HepG2 (cell line): ENCODE measurements around the gene SLC16A13. TPM values are rescaled to one million over a fixed set of nuclear protein-coding genes. Genes with fewer than 3 reads are reported as not detected.

Experiments
- BATF2 ChIP-seq: sonication (generic); formaldehyde crosslinking; IDR thresholded peaks from 2 replicates; pipeline ENCODE4 v1.8.0; 2022; ENCODE audit warnings: mild to moderate bottlenecking, missing genetic modification reagents, moderate library complexity
- GATAD1 ChIP-seq: IDR thresholded peaks from 2 replicates; pipeline ENCODE4 v1.6.1; 2016; ENCODE audit warnings: missing genetic modification reagents, missing compliant biosample characterization
- GATAD2A ChIP-seq: IDR thresholded peaks from 2 replicates; pipeline ENCODE4 v1.6.1; 2016
- HNF1A ChIP-seq, 2 experiments: sonication (generic) in 1 of 2; formaldehyde crosslinking in 1 of 2; IDR thresholded peaks; 2 replicates each; pipeline versions ENCODE4 v1.4.0 to v1.6.1; 2016 to 2020; ENCODE audit warnings: borderline replicate concordance in 1 of 2, low read depth in 1 of 2, mild to moderate bottlenecking in 1 of 2, missing genetic modification reagents in 1 of 2
- MYC ChIP-seq: sonication (generic); formaldehyde crosslinking; IDR thresholded peaks from 2 replicates; pipeline ENCODE4 v1.9.0; 2021; ENCODE audit warnings: missing genetic modification reagents, borderline replicate concordance
- NFRKB ChIP-seq: fragments of 450-650 bp; IDR thresholded peaks from 2 replicates; pipeline ENCODE4 v1.6.1; 2017
- PCBP2 ChIP-seq: fragments of 200-400 bp; formaldehyde crosslinking; optimal IDR thresholded peaks from 2 replicates; pipeline ENCODE3; 2018; ENCODE audit warnings: low read length, low read depth; ENCODE audit not compliant: poor library complexity, severe bottlenecking
- POGZ ChIP-seq: sonication (generic); formaldehyde crosslinking; IDR thresholded peaks from 2 replicates; pipeline ENCODE4 v1.4.0; 2020; ENCODE audit warnings: mild to moderate bottlenecking, missing genetic modification reagents
- RFXAP ChIP-seq: sonication (generic); formaldehyde crosslinking; IDR thresholded peaks from 2 replicates; pipeline ENCODE4 v1.4.0; 2020; ENCODE audit warnings: missing genetic modification reagents, borderline replicate concordance
- RXRB ChIP-seq: IDR thresholded peaks from 2 replicates; pipeline ENCODE4 v1.6.1; 2016; ENCODE audit warnings: borderline replicate concordance, missing genetic modification reagents, missing compliant biosample characterization
- SATB2 ChIP-seq: sonication (generic); formaldehyde crosslinking; IDR thresholded peaks from 2 replicates; pipeline ENCODE4 v1.5.0; 2020; ENCODE audit warnings: missing genetic modification reagents
- TAF15 ChIP-seq: fragments of 200-400 bp; formaldehyde crosslinking; IDR thresholded peaks from one replicate; pipeline ENCODE4 v1.6.1; 2018; ENCODE audit warnings: mild to moderate bottlenecking, low read depth, low read length; ENCODE audit not compliant: poor library complexity, severe bottlenecking
- ZBTB38 ChIP-seq: sonication (generic); formaldehyde crosslinking; IDR thresholded peaks from 2 replicates; pipeline ENCODE4 v1.5.1; 2020; ENCODE audit warnings: mild to moderate bottlenecking, missing genetic modification reagents
- ZGPAT ChIP-seq: IDR thresholded peaks from 2 replicates; pipeline ENCODE4 v1.6.1; 2016; ENCODE audit warnings: mild to moderate bottlenecking
- ZNF660 ChIP-seq: sonication (generic); formaldehyde crosslinking; IDR thresholded peaks from 2 replicates; pipeline ENCODE4 v1.5.1; 2020; ENCODE audit warnings: mild to moderate bottlenecking, low read depth, missing genetic modification reagents, borderline replicate concordance
- ZNF879 ChIP-seq: sonication (generic); formaldehyde crosslinking; IDR thresholded peaks from 2 replicates; pipeline ENCODE4 v1.8.1; 2023; ENCODE audit warnings: missing genetic modification reagents
- ZSCAN9 ChIP-seq: IDR thresholded peaks from 2 replicates; pipeline ENCODE4 v1.6.1; 2016; ENCODE audit warnings: borderline replicate concordance
- polyA plus RNA-seq, 8 experiments: library from polyadenylated mRNA; depleted of rRNA in 3 of 8; stranded (reverse) in 7 of 8; unstranded in 1 of 8; fragments of >200 nt; fragmentation: Illumina TruSeq in 4 of 8; extraction: Trizol in 4 of 8; gene quantifications; 2 replicates each; pipeline versions ENCODE4 v1.2.1 to v1.2.3, GENCODE V29; 2011 to 2016; ENCODE audit warnings: low read depth in 4 of 8, missing spikeins in 1 of 8, mixed read lengths in 1 of 8; ENCODE audit not compliant: insufficient read depth in 1 of 8
- total RNA-seq, 5 experiments: library from RNA; depleted of rRNA; stranded (reverse); fragments of >200 nt; fragmentation: Illumina TruSeq; extraction: Trizol; gene quantifications; 2 replicates each; pipeline ENCODE4 v1.2.3, GENCODE V29; 2016; ENCODE audit warnings: low read depth in 1 of 5
- TF ChIP-seq, protein P1 (sequence below): sonication (generic); formaldehyde crosslinking; IDR thresholded peaks from 2 replicates; pipeline ENCODE4 v1.4.0; 2020; ENCODE audit warnings: missing genetic modification reagents; ENCODE audit errors: not compliant biosample characterization
- TF ChIP-seq, protein P2 (sequence below): sonication (generic); formaldehyde crosslinking; conservative IDR thresholded peaks from 2 replicates; pipeline ENCODE4 v1.4.0; 2020; ENCODE audit warnings: missing genetic modification reagents
- TF ChIP-seq, protein P3 (sequence below): sonication (generic); formaldehyde crosslinking; IDR thresholded peaks from 2 replicates; pipeline ENCODE4 v1.4.0; 2020; ENCODE audit warnings: mild to moderate bottlenecking, missing genetic modification reagents

Gene SLC16A13
- total and polyA plus RNA-seq, 2 of the 13 experiments (the other 11 are each of a cell fraction or from before 2014, with no cell fraction given): 2.2 to 3.0 TPM

GRCh38 chr17:7021993-7022778 lies 13.6 kb upstream of the SLC16A13 start (continued):
- TF ChIP-seq ZNF660 (CRISPR knock-in tag) (no peak), SATB2 (CRISPR knock-in tag) (no peak), GATAD2A (CRISPR knock-in tag) (peak; percentile 64; the same call in 1 of the 2 replicates), ZGPAT (CRISPR knock-in tag) (peak; percentile 60; the same call in 1 of the 2 replicates), RFXAP (CRISPR knock-in tag) (no peak), TAF15 (peak; percentile 44), MYC (CRISPR knock-in tag) (peak; percentile 64; the same call in 1 of the 2 replicates), NFRKB (no peak), ZBTB38 (CRISPR knock-in tag) (no peak), RXRB (CRISPR knock-in tag) (no peak), POGZ (0 out of 2 replicates have a peak, but pooled peaks have one; percentile 21), PCBP2 (no peak), BATF2 (CRISPR knock-in tag) (no peak), GATAD1 (CRISPR knock-in tag) (peak; percentile 54), ZSCAN9 (CRISPR knock-in tag) (no peak; the same call in 1 of the 2 replicates), ZNF879 (CRISPR knock-in tag) (no peak), HNF1A (IDR thresholded peaks at IDR 0.05; ENCODE audit: low read depth) (no peak), HNF1A (CRISPR knock-in tag; IDR thresholded peaks at IDR 0.05; ENCODE audit: borderline replicate concordance) (peak; percentile 25; the same call in 1 of the 2 replicates)
- TF ChIP-seq, protein P1, sequence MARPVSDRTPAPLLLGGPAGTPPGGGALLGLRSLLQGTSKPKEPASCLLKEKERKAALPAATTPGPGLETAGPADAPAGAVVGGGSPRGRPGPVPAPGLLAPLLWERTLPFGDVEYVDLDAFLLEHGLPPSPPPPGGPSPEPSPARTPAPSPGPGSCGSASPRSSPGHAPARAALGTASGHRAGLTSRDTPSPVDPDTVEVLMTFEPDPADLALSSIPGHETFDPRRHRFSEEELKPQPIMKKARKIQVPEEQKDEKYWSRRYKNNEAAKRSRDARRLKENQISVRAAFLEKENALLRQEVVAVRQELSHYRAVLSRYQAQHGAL (CRISPR knock-in tag): no peak
- TF ChIP-seq, protein P2, sequence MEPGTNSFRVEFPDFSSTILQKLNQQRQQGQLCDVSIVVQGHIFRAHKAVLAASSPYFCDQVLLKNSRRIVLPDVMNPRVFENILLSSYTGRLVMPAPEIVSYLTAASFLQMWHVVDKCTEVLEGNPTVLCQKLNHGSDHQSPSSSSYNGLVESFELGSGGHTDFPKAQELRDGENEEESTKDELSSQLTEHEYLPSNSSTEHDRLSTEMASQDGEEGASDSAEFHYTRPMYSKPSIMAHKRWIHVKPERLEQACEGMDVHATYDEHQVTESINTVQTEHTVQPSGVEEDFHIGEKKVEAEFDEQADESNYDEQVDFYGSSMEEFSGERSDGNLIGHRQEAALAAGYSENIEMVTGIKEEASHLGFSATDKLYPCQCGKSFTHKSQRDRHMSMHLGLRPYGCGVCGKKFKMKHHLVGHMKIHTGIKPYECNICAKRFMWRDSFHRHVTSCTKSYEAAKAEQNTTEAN (CRISPR knock-in tag): 0 out of 2 replicates have a peak, but pooled peaks have one; percentile 25
- TF ChIP-seq, protein P3, sequence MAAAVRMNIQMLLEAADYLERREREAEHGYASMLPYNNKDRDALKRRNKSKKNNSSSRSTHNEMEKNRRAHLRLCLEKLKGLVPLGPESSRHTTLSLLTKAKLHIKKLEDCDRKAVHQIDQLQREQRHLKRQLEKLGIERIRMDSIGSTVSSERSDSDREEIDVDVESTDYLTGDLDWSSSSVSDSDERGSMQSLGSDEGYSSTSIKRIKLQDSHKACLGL (CRISPR knock-in tag): no peak; the same call in 1 of the 2 replicates
